DOHH2 (cell line): Measurements from ENCODE around the gene TRAP1.

ENCODE experiments used
- H3F3A ChIP-seq: fragments of 200-600 bp; sonication (generic), shearing (Covaris generic); 2 replicates; pipeline ENCODE4 v1.6.0; 2016; ENCODE audit warnings: antibody characterized with exemption, mild to moderate bottlenecking; ENCODE audit not compliant: control insufficient read depth, insufficient read depth
- H3K27ac ChIP-seq: fragments of 200-600 bp; sonication (generic); 2 replicates; pipeline ENCODE4 v1.5.1; 2014; ENCODE audit warnings: low read depth, mild to moderate bottlenecking, low read length, moderate library complexity
- H3K27me3 ChIP-seq: fragments of 200-600 bp; sonication (generic); 2 replicates; pipeline ENCODE4 v1.6.1; 2014; ENCODE audit warnings: mild to moderate bottlenecking, low read length, mixed read lengths; ENCODE audit not compliant: control insufficient read depth
- H3K36me3 ChIP-seq: fragments of 200-600 bp; sonication (generic); 2 replicates; pipeline ENCODE4 v1.6.1; 2014; ENCODE audit warnings: mild to moderate bottlenecking, low read length, moderate library complexity, mixed read lengths; ENCODE audit not compliant: control insufficient read depth
- H3K4me1 ChIP-seq: fragments of 200-600 bp; sonication (generic); 2 replicates; pipeline ENCODE4 v1.6.1; 2014; ENCODE audit warnings: mild to moderate bottlenecking, low read length, mixed read lengths; ENCODE audit not compliant: control insufficient read depth
- H3K4me2 ChIP-seq: fragments of 200-600 bp; sonication (generic); 2 replicates; pipeline ENCODE4 v1.6.0; 2014; ENCODE audit warnings: mild to moderate bottlenecking, low read length, moderate library complexity
- H3K4me3 ChIP-seq: fragments of 200-600 bp; sonication (generic); 2 replicates; pipeline ENCODE4 v1.5.1; 2014; ENCODE audit warnings: mild to moderate bottlenecking, low read length, mixed read lengths
- H3K79me2 ChIP-seq: fragments of 200-600 bp; sonication (generic); 2 replicates; pipeline ENCODE4 v1.6.1; 2014; ENCODE audit warnings: mild to moderate bottlenecking, low read length, mixed read lengths; ENCODE audit not compliant: control insufficient read depth
- H3K9me2 ChIP-seq: fragments of 200-600 bp; sonication (generic); replicated peaks from 2 replicates; pipeline ENCODE4 v1.6.1; 2014; ENCODE audit warnings: mild to moderate bottlenecking, low read length, mixed read lengths; ENCODE audit not compliant: control insufficient read depth
- H3K9me3 ChIP-seq: fragments of 200-600 bp; sonication (generic); 2 replicates; pipeline ENCODE4 v1.6.1; 2014; ENCODE audit warnings: antibody characterized with exemption, low read length, mixed read lengths; ENCODE audit not compliant: control insufficient read depth, insufficient read depth
- H4K20me1 ChIP-seq: fragments of 200-600 bp; sonication (generic); 2 replicates; pipeline ENCODE4 v1.6.0; 2014; ENCODE audit warnings: low read depth, mild to moderate bottlenecking, antibody characterized with exemption, low read length, moderate library complexity; ENCODE audit not compliant: control insufficient read depth, insufficient read depth
- EZH2phosphoT487 ChIP-seq: fragments of 200-600 bp; sonication (generic); IDR thresholded peaks from 2 replicates; pipeline ENCODE4 v1.6.1; 2017; ENCODE audit warnings: borderline replicate concordance, mild to moderate bottlenecking, antibody characterized with exemption, low read length, moderate library complexity, mixed read lengths
- TF ChIP-seq, protein P1 (sequence below): fragments of 200-600 bp; sonication (generic); IDR thresholded peaks from one replicate; pipeline ENCODE4 v1.5.1; 2014; ENCODE audit warnings: antibody characterized with exemption, mild to moderate bottlenecking, low read depth, low read length; ENCODE audit not compliant: poor library complexity, severe bottlenecking

The TRAP1 gene

DNA sequence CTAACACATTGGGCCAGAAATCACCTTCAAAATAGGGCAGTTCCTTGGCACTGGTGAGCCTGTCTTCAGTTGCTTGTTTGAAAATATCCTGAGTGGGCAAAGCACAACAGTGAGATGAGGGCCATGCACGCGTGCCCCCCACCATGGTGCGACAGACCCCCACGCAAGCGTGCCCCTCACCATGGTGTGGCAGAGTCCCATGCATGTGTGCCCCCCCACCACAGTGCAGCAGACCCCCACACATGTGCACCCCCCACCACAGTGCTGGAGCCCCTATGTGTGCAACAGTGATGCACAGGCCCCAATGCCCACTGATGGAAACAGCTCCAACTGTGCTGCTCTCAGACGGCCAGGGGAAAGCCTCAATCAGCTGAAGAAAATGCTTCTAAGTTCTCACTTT is 18.8 kb upstream of the TRAP1 start:
- Histone ChIP-seq H3K79me2 (no peaks in the 10 kb centered on the region), H3K4me2 (no peak overlapping the region), H3F3A (no peaks in the 10 kb centered on the region), H3K36me3 (peaks cover 66% of the 10 kb centered on the region), H3K4me1 (no peaks in the 10 kb centered on the region), H3K9me2 (no peaks in the 10 kb centered on the region), H3K9me3 (no peaks in the 10 kb centered on the region), H3K27ac (no peak overlapping the region), H4K20me1 (no peaks in the 10 kb centered on the region), H3K4me3 (no peak overlapping the region), H3K27me3 (no peaks in the 10 kb centered on the region)
- TF ChIP-seq, protein P1, sequence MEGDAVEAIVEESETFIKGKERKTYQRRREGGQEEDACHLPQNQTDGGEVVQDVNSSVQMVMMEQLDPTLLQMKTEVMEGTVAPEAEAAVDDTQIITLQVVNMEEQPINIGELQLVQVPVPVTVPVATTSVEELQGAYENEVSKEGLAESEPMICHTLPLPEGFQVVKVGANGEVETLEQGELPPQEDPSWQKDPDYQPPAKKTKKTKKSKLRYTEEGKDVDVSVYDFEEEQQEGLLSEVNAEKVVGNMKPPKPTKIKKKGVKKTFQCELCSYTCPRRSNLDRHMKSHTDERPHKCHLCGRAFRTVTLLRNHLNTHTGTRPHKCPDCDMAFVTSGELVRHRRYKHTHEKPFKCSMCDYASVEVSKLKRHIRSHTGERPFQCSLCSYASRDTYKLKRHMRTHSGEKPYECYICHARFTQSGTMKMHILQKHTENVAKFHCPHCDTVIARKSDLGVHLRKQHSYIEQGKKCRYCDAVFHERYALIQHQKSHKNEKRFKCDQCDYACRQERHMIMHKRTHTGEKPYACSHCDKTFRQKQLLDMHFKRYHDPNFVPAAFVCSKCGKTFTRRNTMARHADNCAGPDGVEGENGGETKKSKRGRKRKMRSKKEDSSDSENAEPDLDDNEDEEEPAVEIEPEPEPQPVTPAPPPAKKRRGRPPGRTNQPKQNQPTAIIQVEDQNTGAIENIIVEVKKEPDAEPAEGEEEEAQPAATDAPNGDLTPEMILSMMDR, result no peak
- no peak for TF ChIP-seq EZH2phosphoT487

DNA sequence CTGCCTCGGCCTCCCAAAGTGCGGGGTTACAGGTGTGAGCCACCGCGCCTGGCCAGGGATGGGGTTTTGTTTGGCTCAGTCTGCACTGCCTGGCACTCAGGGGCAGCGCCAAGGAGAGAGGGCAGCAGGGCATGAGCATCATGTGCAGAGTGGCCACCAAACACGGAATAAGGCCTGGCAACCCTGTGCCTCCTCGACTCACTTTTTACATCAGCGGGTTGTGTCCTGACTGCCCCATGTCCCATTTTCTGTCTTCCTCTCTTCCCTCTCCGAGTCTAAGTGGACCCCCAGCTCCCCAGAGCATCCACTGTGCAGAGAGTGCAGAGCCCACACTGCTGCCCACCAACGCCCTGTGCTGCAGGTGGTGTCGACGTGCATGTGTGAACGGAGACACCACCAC is 18.2 kb upstream of the TRAP1 start:
- H3K79me2 ChIP-seq, result no peaks in the 10 kb centered on the region
- no peak overlapping the region for H3K4me2 ChIP-seq
- no peak overlapping the region for H3K4me3 ChIP-seq
- no peaks in the 10 kb centered on the region for H3K9me2 ChIP-seq
- H3K9me3 ChIP-seq, result no peaks in the 10 kb centered on the region
- H3K27me3 ChIP-seq, result no peaks in the 10 kb centered on the region
- no peaks in the 10 kb centered on the region for H4K20me1 ChIP-seq
- no peak overlapping the region for H3K27ac ChIP-seq
- TF ChIP-seq EZH2phosphoT487, result no peak
- TF ChIP-seq, protein P1, result no peak
- no peaks in the 10 kb centered on the region for H3K4me1 ChIP-seq
- H3F3A ChIP-seq, result no peaks in the 10 kb centered on the region
- peaks cover 66% of the 10 kb centered on the region for H3K36me3 ChIP-seq

DNA sequence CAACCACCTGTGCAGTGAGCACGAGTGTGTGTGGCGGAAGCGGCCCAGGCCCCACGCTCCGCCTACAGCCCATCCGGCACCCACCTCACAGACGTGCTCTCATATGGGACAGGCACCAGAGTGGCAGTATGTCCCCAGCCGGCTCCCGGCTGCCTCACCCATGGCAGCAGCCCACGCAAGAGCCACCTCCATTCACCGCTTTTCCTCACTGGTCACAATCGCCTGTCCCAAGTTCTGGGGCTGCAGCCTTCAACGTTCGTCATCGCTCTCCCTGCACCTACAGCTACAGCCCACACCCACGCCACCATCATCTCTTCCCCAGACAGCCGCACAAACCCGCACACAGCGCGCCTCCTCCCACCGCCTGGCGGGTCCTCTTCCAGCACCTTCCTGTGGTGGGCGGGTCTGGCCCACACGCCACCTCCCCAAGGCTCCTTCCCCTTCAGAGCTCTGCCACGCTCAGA is 17.5 kb upstream of the TRAP1 start:
- Histone ChIP-seq H3K27ac (no peak overlapping the region), H3K36me3 (peaks cover 67% of the 10 kb centered on the region), H3K4me1 (no peaks in the 10 kb centered on the region), H3K27me3 (no peaks in the 10 kb centered on the region), H4K20me1 (no peaks in the 10 kb centered on the region), H3F3A (no peaks in the 10 kb centered on the region), H3K9me3 (no peaks in the 10 kb centered on the region), H3K9me2 (no peaks in the 10 kb centered on the region), H3K79me2 (no peaks in the 10 kb centered on the region), H3K4me2 (no peak overlapping the region), H3K4me3 (no peak overlapping the region)
- no peak for TF ChIP-seq EZH2phosphoT487
- TF ChIP-seq, protein P1, result no peak
